Hindlimb muscle (tissue), 1 donor: ENCODE results near the gene BTBD6. TPM values are rescaled to one million over a fixed set of nuclear protein-coding genes. Genes with fewer than 3 reads are reported as not detected.

ENCODE experiments used
- DNase-seq: peaks from one replicate; pipeline ENCODE4 v3.0.0-alpha.2; 2013
- polyA plus RNA-seq: library from polyadenylated mRNA; unstranded; fragments of 120-200 nt; gene quantifications from one replicate; pipeline ENCODE4 v1.2.1, GENCODE V29; 2013; ENCODE audit not compliant: insufficient read length

BTBD6 gene
- polyA plus RNA-seq, 1 donor, result 45.3 TPM

GRCh38 chr14:105240811-105241576 lies 7.3 kb upstream of the BTBD6 start:
- no peak for DNase-seq

- DNase-seq, result no peak
Observed at GRCh38 chr14:105241641-105242040, 6.7 kb upstream of the BTBD6 start.

- DNase-seq, result no peak
Observed at GRCh38 chr14:105244334-105244733, 4.0 kb upstream of the BTBD6 start.

GRCh38 chr14:105247026-105247425 lies 1.3 kb upstream of the BTBD6 start:
- DNase-seq, result no peak

GRCh38 chr14:105247715-105248367 lies 492 bp upstream of the BTBD6 start:
- no peak for DNase-seq

GRCh38 chr14:105249182-105250007 lies 1.1 kb downstream of the BTBD6 start:
- DNase-seq, result no peak

GRCh38 chr14:105250008-105250366 lies 1.7 kb downstream of the BTBD6 start:
- DNase-seq, result no peak

- no peak for DNase-seq
Observed at GRCh38 chr14:105250986-105251385, 2.7 kb downstream of the BTBD6 start.

- no peak for DNase-seq
Observed at GRCh38 chr14:105251920-105252319, 3.6 kb downstream of the BTBD6 start.

- no peak for DNase-seq
Observed at GRCh38 chr14:105252552-105253328, 4.4 kb downstream of the BTBD6 start.

GRCh38 chr14:105253329-105253682 lies 5.0 kb downstream of the BTBD6 start:
- no peak for DNase-seq

GRCh38 chr14:105255021-105255507 lies 6.7 kb downstream of the BTBD6 start:
- DNase-seq, result no peak

GRCh38 chr14:105256292-105256960 lies 8.1 kb downstream of the BTBD6 start:
- DNase-seq, result no peak

GRCh38 chr14:105257464-105257863 lies 9.1 kb downstream of the BTBD6 start:
- DNase-seq, result no peak

GRCh38 chr14:105258846-105259245 lies 10.5 kb downstream of the BTBD6 start:
- no peak for DNase-seq

- no peak for DNase-seq
Observed at GRCh38 chr14:105260959-105261358, 12.6 kb downstream of the BTBD6 start.

- no peak for DNase-seq
Observed at GRCh38 chr14:105261781-105262180, 13.4 kb downstream of the BTBD6 start.

GRCh38 chr14:105267820-105268548 lies 19.7 kb downstream of the BTBD6 start:
- no peak for DNase-seq

GRCh38 chr14:105268736-105269354 lies 20.5 kb downstream of the BTBD6 start:
- DNase-seq, result no peak

- DNase-seq, result no peak
Observed at GRCh38 chr14:105269405-105269804, 21.1 kb downstream of the BTBD6 start.
